Measurements from ENCODE around the gene NEURL1B.
A peak's percentile ranks its signal among the peaks of the same experiment; 100 is the strongest.
"Not testable (repeated sequence)": the region's sequence is repeated elsewhere in the genome, so short reads cannot be mapped to it uniquely, and the experiment has no call there.

NEURL1B gene

GRCh38 chr5:172699423-172699822, 58.4 kb downstream of the NEURL1B start:
- DNase-seq, result no peak

DNA sequence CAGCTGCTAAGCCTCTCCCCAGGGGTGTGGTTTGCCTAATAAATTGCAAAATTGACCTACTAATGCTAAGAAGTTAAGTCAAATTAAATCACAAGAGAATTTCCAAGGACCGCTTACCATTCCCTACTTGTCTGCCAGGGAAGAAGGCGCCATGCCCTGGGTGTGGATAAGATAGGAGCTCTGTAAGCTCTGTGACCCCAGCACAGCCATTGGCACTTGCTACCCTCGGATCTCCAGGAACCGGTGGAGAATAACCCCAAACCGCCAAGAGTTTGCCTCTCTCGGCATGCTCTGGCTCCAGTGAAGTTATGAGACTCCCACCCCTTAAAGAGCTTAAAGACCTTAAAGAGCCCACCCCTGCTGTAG, 58.9 kb downstream of the NEURL1B start:
- no peak for DNase-seq

GRCh38 chr5:172700365-172701290, 59.6 kb downstream of the NEURL1B start:
- DNase-seq, result no peak

DNA sequence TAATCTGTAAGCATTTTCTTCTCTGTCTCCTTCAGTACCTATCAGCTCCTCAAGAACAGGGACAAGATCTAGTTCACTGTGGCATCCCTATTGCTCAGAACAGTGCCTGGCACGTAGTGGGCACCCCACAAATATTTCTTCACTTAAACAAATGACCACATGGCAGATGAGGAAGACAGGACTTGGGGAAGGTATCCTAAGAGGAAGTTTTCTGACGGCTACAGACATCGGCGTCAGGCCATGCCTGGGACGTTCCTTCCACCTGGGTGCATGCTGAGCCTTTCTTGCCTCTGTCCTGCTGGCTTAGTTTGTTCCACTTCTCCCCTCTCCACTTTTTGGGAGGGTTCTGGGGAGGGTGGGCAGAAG, 60.2 kb downstream of the NEURL1B start:
- no peak for DNase-seq

GRCh38 chr5:172703952-172704351, 62.9 kb downstream of the NEURL1B start:
- no peak for DNase-seq

DNA sequence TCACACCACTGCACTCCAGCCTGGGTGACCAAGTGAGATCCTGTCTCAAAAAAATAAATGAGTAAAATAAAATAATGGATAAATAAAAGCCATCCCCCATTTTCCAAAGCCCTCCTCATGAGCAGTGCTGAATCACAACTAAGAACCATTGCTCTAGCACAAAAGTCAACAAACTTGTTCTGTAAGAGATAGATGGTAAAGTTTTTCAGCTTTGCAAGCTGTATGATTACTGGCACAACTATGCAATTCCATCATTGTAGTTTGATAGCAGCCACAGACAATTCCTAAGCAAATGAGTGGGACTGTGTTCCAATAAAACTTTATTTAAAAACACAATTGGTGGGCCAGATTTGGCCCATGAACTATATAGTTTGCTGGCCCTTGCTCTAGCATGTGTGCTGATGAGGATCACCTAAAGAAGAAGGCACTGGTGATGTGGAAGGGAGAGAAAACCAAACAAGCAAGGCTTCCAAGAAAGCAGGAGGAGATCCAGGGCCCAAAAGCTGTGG, 64.6 kb downstream of the NEURL1B start:
- DNase-seq, result no peak

DNA sequence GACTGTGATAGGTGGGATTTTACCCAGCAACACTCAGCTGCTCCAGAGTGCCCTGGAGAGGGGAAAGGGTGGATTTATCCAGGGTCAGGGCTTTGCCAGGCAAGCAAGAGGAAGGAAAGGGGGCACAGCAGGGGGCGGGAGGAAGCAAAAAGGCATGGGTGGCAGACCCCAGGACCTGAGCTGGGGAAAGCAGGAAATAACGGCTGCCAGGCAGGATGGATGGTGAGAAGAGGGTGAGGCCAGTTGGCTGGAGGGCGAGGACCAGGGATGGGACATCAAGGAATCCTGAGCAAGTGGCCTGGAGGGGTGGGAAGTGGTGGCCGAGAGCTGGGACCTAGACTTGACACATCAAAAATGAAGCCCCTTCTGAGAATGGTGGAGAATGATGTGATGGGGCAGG, 65.7 kb downstream of the NEURL1B start:
- DNase-seq, result no peak

GRCh38 chr5:172707285-172708182, 66.5 kb downstream of the NEURL1B start:
- DNase-seq, result no peak

GRCh38 chr5:172708183-172708505, 67.1 kb downstream of the NEURL1B start:
- DNase-seq, result no peak

- no peak for DNase-seq
Observed at GRCh38 chr5:172710676-172711075, 69.6 kb downstream of the NEURL1B start.

GRCh38 chr5:172711321-172711861, 70.3 kb downstream of the NEURL1B start:
- DNase-seq, result not testable (repeated sequence)

GRCh38 chr5:172712610-172713009, 71.5 kb downstream of the NEURL1B start:
- no peak for DNase-seq

- peak; percentile 79 for DNase-seq
Observed at GRCh38 chr5:172713113-172713808, 72.2 kb downstream of the NEURL1B start.

GRCh38 chr5:172713809-172714490, 72.9 kb downstream of the NEURL1B start:
- no peak for DNase-seq

- DNase-seq, result peak; percentile 66
Observed at GRCh38 chr5:172714491-172715420, 73.7 kb downstream of the NEURL1B start.

GRCh38 chr5:172715421-172715780, 74.3 kb downstream of the NEURL1B start:
- no peak for DNase-seq

- no peak for DNase-seq
Observed at GRCh38 chr5:172715931-172716682, 75.0 kb downstream of the NEURL1B start.

DNA sequence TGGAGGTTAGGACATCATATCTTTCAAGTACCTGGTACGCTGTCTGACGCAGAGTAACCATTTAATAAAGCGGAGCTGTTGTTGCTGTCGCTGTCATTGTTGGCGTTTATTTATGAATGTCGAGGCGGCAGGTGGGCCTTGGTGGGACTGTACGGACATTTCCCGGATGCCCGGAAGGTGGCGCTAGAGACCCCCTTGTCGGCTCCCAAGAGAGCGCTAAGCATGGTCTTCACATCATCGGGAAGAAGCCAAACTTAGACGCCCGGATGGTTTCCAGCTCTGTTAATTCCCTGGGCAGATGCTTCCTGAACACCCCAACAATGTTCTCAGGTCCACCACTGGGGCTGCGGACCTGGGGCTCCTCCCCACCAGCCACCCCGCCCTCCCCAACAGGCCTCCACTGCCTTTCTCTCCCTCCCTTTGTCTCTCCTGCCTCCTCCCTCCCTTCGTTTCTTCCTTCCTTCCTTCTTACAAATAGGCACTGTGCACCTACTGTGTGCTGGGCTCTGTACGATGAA, 75.8 kb downstream of the NEURL1B start:
- peak; percentile 80 for DNase-seq

GRCh38 chr5:172717481-172718195, 76.6 kb downstream of the NEURL1B start:
- DNase-seq, result no peak

All from activated CD4-positive, CD25-positive, alpha-beta regulatory T cell treated with anti-CD3 and anti-CD28 coated beads, Interleukin-2, amount 50 U/mL, for 72 hours (primary cell).